PC-9 (cell line): ENCODE results near the gene KIF26A.

Experiments
- CTCF ChIP-seq: fragments of 200-600 bp; sonication (generic); conservative IDR thresholded peaks from 2 replicates; pipeline ENCODE4 v1.6.1; 2017; ENCODE audit warnings: mixed run types, antibody characterized with exemption, mild to moderate bottlenecking, moderate library complexity
- EZH2 ChIP-seq: fragments of 200-600 bp; sonication (generic); IDR thresholded peaks from 2 replicates; pipeline ENCODE4 v1.8.0; 2017; ENCODE audit warnings: antibody characterized with exemption, low read depth

- no peak; the same call in 1 of the 2 replicates for TF ChIP-seq CTCF
- no peak for TF ChIP-seq EZH2
Observed at GRCh38 chr14:104135121-104135903, 3.1 kb upstream of the KIF26A start.
